GM23338 (cell line): Measurements from ENCODE around the gene KLF18. TPM values are rescaled to one million over a fixed set of nuclear protein-coding genes. Genes with fewer than 3 reads are reported as not detected.

Source experiments
- ATAC-seq: fragments of 200-7000 bp; cut with Tn5 transposase; 3 replicates; pipeline ENCODE4 v1.9.1; 2020
- DNase-seq: peaks from one replicate; pipeline ENCODE4 v3.0.0-alpha.2; 2015; ENCODE audit warnings: low spot score
- H2AFZ ChIP-seq: fragments of 200-600 bp; sonication (generic); 2 replicates; pipeline ENCODE4 v1.8.0; 2016; ENCODE audit warnings: antibody characterized with exemption, mild to moderate bottlenecking, moderate library complexity
- H3F3A ChIP-seq: fragments of 200-600 bp; sonication (generic); replicated peaks from 2 replicates; pipeline ENCODE4 v1.8.0; 2017; ENCODE audit warnings: antibody characterized with exemption, mixed run types, low read depth
- H3K27ac ChIP-seq: fragments of 200-600 bp; sonication (generic); 2 replicates; pipeline ENCODE4 v1.6.1; 2016; ENCODE audit warnings: low read depth
- H3K27me3 ChIP-seq: fragments of 200-600 bp; sonication (generic); 2 replicates; pipeline ENCODE4 v1.8.0; 2016; ENCODE audit warnings: mild to moderate bottlenecking, mixed run types, moderate library complexity; ENCODE audit not compliant: insufficient read depth
- H3K36me3 ChIP-seq: fragments of 200-600 bp; sonication (generic); 2 replicates; pipeline ENCODE4 v1.8.0; 2016; ENCODE audit warnings: mild to moderate bottlenecking; ENCODE audit not compliant: insufficient read depth
- H3K4me1 ChIP-seq: fragments of 200-600 bp; sonication (generic); 2 replicates; pipeline ENCODE4 v1.8.0; 2016; ENCODE audit warnings: mild to moderate bottlenecking, moderate library complexity; ENCODE audit not compliant: insufficient read depth
- H3K4me2 ChIP-seq: fragments of 200-600 bp; sonication (generic); 2 replicates; pipeline ENCODE4 v1.7.1; 2017; ENCODE audit warnings: mixed run types
- H3K4me3 ChIP-seq: fragments of 200-600 bp; sonication (generic); 2 replicates; pipeline ENCODE4 v1.6.1; 2016; ENCODE audit warnings: mixed run types
- H3K79me2 ChIP-seq: fragments of 200-600 bp; sonication (generic); replicated peaks from 2 replicates; pipeline ENCODE4 v1.8.0; 2017; ENCODE audit warnings: mild to moderate bottlenecking; ENCODE audit not compliant: insufficient read depth
- H3K9me2 ChIP-seq: fragments of 200-600 bp; sonication (generic); 2 replicates; pipeline ENCODE4 v1.8.0; 2017; ENCODE audit not compliant: insufficient read depth
- H4K20me1 ChIP-seq: fragments of 200-600 bp; sonication (generic); replicated peaks from 2 replicates; pipeline ENCODE4 v1.8.0; 2017; ENCODE audit warnings: mild to moderate bottlenecking; ENCODE audit not compliant: insufficient read depth
- H3K27ac Mint-ChIP-seq: 2 replicates; pipeline ENCODE4 v1.8.0; 2020; ENCODE audit warnings: inconsistent platforms, mild to moderate bottlenecking, moderate library complexity, mixed read lengths
- H3K27me3 Mint-ChIP-seq: 3 replicates; pipeline ENCODE4 v1.8.0; 2022; ENCODE audit warnings: low read depth, mild to moderate bottlenecking, moderate library complexity, mixed read lengths, inconsistent platforms; ENCODE audit not compliant: insufficient read depth, poor library complexity
- H3K36me3 Mint-ChIP-seq: 3 replicates; pipeline ENCODE4 v1.8.0; 2021; ENCODE audit warnings: low read depth, mild to moderate bottlenecking, inconsistent platforms, moderate library complexity, mixed read lengths
- H3K4me1 Mint-ChIP-seq: 3 replicates; pipeline ENCODE4 v1.8.0; 2020; ENCODE audit warnings: mild to moderate bottlenecking, inconsistent platforms, mixed read lengths
- H3K4me3 Mint-ChIP-seq: 3 replicates; pipeline ENCODE4 v1.8.0; 2021; ENCODE audit warnings: moderate library complexity, mild to moderate bottlenecking, inconsistent platforms, mixed read lengths
- H3K9me3 Mint-ChIP-seq: 3 replicates; pipeline ENCODE4 v1.8.0; 2020; ENCODE audit warnings: moderate library complexity, mild to moderate bottlenecking, inconsistent platforms, mixed read lengths
- CREB1 ChIP-seq: fragments of 250-450 bp; sonication (Bioruptor Pico); IDR thresholded peaks from 2 replicates; pipeline ENCODE4 v1.5.0; 2020; ENCODE audit warnings: low read depth, mild to moderate bottlenecking, moderate library complexity
- EZH2 ChIP-seq: fragments of 200-600 bp; sonication (generic); IDR thresholded peaks from one replicate; pipeline ENCODE4 v1.8.0; 2017; ENCODE audit warnings: antibody characterized with exemption, mild to moderate bottlenecking, low read depth; ENCODE audit not compliant: unreplicated experiment
- EZH2phosphoT487 ChIP-seq: fragments of 200-600 bp; sonication (generic); IDR thresholded peaks from one replicate; pipeline ENCODE4 v1.8.1; 2018; ENCODE audit warnings: antibody characterized with exemption; ENCODE audit not compliant: unreplicated experiment
- JUNB ChIP-seq: IDR thresholded peaks from one replicate; pipeline ENCODE4 v1.6.1; 2016; ENCODE audit warnings: antibody characterized with exemption; ENCODE audit not compliant: unreplicated experiment
- NANOG ChIP-seq: IDR thresholded peaks from 2 replicates; pipeline ENCODE4 v1.6.1; 2016; ENCODE audit warnings: antibody characterized with exemption, borderline replicate concordance
- POLR2AphosphoS5 ChIP-seq: IDR thresholded peaks from 2 replicates; pipeline ENCODE4 v1.6.1; 2016; ENCODE audit warnings: antibody characterized with exemption, low read depth
- STAT1 ChIP-seq: IDR thresholded peaks from one replicate; pipeline ENCODE4 v1.6.1; 2016; ENCODE audit warnings: antibody characterized with exemption; ENCODE audit not compliant: unreplicated experiment
- ZNF114 ChIP-seq: fragments of 250-450 bp; sonication (Bioruptor Pico); IDR thresholded peaks from 2 replicates; pipeline ENCODE4 v1.5.0; 2020; ENCODE audit warnings: mild to moderate bottlenecking, moderate library complexity
- ZNF331 ChIP-seq: fragments of 250-450 bp; sonication (Bioruptor Pico); IDR thresholded peaks from 2 replicates; pipeline ENCODE4 v1.5.0; 2020; ENCODE audit warnings: low read depth, mild to moderate bottlenecking, moderate library complexity
- polyA plus RNA-seq: library from polyadenylated mRNA; unstranded; fragments of >200 nt; fragmentation: Nextera tagmentation; extraction: Ambion mirVana; gene quantifications from 2 replicates; pipeline ENCODE4 v1.2.1, GENCODE V29; 2016
- total RNA-seq: library from RNA; depleted of rRNA; stranded (reverse); fragments of >200 nt; shearing (Covaris generic); gene quantifications from 2 replicates; pipeline ENCODE4 v1.2.3, GENCODE V29; 2014
- TF ChIP-seq, protein P1 (sequence below): IDR thresholded peaks from one replicate; pipeline ENCODE4 v1.6.1; 2018; ENCODE audit warnings: antibody characterized with exemption; ENCODE audit not compliant: unreplicated experiment
- TF ChIP-seq, protein P2 (sequence below): IDR thresholded peaks from 2 replicates; pipeline ENCODE4 v1.6.1; 2016; ENCODE audit warnings: antibody characterized with exemption
- TF ChIP-seq, protein P3 (sequence below), 2 experiments: fragments of 200-600 bp in 1 of 2; sonication (generic) in 1 of 2; conservative IDR thresholded peaks; 2 replicates each; pipeline versions ENCODE4 v1.5.1 to v1.6.1; 2016 to 2017; ENCODE audit warnings: antibody characterized with exemption in 2 of 2, low read depth in 2 of 2, mild to moderate bottlenecking in 2 of 2, moderate library complexity in 1 of 2
- TF ChIP-seq, protein P4 (sequence below): fragments of 250-450 bp; sonication (Bioruptor Pico); IDR thresholded peaks from 2 replicates; pipeline ENCODE4 v1.5.0; 2020; ENCODE audit warnings: mild to moderate bottlenecking, moderate library complexity

Gene KLF18
- total and polyA plus RNA-seq, 2 experiments from 2014 or later: 0.35 TPM; not detected in 1

DNA sequence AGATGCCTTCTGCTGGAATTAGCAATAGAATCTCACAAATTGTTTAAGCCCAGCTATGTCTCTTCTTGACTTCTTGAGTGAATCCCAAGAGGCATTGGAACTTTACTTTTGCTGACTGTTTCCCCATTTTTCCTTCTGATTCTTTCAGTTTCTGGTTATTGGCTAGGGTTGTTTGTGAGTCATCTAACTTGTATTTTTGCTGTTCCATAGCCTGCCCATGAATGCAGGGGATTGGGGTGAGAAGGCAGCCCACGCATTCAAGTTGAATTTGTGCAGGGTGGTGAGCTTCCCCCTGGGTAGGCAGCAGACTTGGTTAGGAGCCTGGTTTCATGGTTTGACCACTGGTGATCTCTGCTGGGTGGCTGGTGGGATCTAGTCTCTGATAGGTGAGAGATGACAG, 33.2 kb downstream of the KLF18 start:
- H3F3A ChIP-seq: no peaks in the 10 kb centered on the region
- no peaks in the 10 kb centered on the region for H3K27me3 ChIP-seq
- no peak for DNase-seq
- H3K4me1 ChIP-seq: peaks cover 10% of the 10 kb centered on the region
- H3K79me2 ChIP-seq: no peaks in the 10 kb centered on the region
- H3K27ac ChIP-seq: no peak overlapping the region
- H3K9me2 ChIP-seq: no peaks in the 10 kb centered on the region
- H2AFZ ChIP-seq: no peak overlapping the region
- H3K27me3 Mint-ChIP-seq: peaks cover 5% of the 10 kb centered on the region
- no peak overlapping the region for H3K4me3 Mint-ChIP-seq
- H3K4me2 ChIP-seq: no peak overlapping the region
- TF ChIP-seq, protein P1, sequence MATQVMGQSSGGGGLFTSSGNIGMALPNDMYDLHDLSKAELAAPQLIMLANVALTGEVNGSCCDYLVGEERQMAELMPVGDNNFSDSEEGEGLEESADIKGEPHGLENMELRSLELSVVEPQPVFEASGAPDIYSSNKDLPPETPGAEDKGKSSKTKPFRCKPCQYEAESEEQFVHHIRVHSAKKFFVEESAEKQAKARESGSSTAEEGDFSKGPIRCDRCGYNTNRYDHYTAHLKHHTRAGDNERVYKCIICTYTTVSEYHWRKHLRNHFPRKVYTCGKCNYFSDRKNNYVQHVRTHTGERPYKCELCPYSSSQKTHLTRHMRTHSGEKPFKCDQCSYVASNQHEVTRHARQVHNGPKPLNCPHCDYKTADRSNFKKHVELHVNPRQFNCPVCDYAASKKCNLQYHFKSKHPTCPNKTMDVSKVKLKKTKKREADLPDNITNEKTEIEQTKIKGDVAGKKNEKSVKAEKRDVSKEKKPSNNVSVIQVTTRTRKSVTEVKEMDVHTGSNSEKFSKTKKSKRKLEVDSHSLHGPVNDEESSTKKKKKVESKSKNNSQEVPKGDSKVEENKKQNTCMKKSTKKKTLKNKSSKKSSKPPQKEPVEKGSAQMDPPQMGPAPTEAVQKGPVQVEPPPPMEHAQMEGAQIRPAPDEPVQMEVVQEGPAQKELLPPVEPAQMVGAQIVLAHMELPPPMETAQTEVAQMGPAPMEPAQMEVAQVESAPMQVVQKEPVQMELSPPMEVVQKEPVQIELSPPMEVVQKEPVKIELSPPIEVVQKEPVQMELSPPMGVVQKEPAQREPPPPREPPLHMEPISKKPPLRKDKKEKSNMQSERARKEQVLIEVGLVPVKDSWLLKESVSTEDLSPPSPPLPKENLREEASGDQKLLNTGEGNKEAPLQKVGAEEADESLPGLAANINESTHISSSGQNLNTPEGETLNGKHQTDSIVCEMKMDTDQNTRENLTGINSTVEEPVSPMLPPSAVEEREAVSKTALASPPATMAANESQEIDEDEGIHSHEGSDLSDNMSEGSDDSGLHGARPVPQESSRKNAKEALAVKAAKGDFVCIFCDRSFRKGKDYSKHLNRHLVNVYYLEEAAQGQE: no peak
- TF ChIP-seq, protein P2, sequence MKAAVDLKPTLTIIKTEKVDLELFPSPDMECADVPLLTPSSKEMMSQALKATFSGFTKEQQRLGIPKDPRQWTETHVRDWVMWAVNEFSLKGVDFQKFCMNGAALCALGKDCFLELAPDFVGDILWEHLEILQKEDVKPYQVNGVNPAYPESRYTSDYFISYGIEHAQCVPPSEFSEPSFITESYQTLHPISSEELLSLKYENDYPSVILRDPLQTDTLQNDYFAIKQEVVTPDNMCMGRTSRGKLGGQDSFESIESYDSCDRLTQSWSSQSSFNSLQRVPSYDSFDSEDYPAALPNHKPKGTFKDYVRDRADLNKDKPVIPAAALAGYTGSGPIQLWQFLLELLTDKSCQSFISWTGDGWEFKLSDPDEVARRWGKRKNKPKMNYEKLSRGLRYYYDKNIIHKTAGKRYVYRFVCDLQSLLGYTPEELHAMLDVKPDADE: no peak
- TF ChIP-seq, protein P3, sequence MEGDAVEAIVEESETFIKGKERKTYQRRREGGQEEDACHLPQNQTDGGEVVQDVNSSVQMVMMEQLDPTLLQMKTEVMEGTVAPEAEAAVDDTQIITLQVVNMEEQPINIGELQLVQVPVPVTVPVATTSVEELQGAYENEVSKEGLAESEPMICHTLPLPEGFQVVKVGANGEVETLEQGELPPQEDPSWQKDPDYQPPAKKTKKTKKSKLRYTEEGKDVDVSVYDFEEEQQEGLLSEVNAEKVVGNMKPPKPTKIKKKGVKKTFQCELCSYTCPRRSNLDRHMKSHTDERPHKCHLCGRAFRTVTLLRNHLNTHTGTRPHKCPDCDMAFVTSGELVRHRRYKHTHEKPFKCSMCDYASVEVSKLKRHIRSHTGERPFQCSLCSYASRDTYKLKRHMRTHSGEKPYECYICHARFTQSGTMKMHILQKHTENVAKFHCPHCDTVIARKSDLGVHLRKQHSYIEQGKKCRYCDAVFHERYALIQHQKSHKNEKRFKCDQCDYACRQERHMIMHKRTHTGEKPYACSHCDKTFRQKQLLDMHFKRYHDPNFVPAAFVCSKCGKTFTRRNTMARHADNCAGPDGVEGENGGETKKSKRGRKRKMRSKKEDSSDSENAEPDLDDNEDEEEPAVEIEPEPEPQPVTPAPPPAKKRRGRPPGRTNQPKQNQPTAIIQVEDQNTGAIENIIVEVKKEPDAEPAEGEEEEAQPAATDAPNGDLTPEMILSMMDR (conservative IDR thresholded peaks at IDR 0.05; ENCODE audit: low read depth in 2 of 2): no peak
- TF ChIP-seq JUNB (no peak), EZH2phosphoT487 (no peak), ZNF114 (CRISPR knock-in tag) (no peak), ZNF331 (no peak), POLR2AphosphoS5 (no peak), STAT1 (no peak), CREB1 (CRISPR knock-in tag) (no peak), NANOG (no peak), EZH2 (no peak)
- TF ChIP-seq, protein P4, sequence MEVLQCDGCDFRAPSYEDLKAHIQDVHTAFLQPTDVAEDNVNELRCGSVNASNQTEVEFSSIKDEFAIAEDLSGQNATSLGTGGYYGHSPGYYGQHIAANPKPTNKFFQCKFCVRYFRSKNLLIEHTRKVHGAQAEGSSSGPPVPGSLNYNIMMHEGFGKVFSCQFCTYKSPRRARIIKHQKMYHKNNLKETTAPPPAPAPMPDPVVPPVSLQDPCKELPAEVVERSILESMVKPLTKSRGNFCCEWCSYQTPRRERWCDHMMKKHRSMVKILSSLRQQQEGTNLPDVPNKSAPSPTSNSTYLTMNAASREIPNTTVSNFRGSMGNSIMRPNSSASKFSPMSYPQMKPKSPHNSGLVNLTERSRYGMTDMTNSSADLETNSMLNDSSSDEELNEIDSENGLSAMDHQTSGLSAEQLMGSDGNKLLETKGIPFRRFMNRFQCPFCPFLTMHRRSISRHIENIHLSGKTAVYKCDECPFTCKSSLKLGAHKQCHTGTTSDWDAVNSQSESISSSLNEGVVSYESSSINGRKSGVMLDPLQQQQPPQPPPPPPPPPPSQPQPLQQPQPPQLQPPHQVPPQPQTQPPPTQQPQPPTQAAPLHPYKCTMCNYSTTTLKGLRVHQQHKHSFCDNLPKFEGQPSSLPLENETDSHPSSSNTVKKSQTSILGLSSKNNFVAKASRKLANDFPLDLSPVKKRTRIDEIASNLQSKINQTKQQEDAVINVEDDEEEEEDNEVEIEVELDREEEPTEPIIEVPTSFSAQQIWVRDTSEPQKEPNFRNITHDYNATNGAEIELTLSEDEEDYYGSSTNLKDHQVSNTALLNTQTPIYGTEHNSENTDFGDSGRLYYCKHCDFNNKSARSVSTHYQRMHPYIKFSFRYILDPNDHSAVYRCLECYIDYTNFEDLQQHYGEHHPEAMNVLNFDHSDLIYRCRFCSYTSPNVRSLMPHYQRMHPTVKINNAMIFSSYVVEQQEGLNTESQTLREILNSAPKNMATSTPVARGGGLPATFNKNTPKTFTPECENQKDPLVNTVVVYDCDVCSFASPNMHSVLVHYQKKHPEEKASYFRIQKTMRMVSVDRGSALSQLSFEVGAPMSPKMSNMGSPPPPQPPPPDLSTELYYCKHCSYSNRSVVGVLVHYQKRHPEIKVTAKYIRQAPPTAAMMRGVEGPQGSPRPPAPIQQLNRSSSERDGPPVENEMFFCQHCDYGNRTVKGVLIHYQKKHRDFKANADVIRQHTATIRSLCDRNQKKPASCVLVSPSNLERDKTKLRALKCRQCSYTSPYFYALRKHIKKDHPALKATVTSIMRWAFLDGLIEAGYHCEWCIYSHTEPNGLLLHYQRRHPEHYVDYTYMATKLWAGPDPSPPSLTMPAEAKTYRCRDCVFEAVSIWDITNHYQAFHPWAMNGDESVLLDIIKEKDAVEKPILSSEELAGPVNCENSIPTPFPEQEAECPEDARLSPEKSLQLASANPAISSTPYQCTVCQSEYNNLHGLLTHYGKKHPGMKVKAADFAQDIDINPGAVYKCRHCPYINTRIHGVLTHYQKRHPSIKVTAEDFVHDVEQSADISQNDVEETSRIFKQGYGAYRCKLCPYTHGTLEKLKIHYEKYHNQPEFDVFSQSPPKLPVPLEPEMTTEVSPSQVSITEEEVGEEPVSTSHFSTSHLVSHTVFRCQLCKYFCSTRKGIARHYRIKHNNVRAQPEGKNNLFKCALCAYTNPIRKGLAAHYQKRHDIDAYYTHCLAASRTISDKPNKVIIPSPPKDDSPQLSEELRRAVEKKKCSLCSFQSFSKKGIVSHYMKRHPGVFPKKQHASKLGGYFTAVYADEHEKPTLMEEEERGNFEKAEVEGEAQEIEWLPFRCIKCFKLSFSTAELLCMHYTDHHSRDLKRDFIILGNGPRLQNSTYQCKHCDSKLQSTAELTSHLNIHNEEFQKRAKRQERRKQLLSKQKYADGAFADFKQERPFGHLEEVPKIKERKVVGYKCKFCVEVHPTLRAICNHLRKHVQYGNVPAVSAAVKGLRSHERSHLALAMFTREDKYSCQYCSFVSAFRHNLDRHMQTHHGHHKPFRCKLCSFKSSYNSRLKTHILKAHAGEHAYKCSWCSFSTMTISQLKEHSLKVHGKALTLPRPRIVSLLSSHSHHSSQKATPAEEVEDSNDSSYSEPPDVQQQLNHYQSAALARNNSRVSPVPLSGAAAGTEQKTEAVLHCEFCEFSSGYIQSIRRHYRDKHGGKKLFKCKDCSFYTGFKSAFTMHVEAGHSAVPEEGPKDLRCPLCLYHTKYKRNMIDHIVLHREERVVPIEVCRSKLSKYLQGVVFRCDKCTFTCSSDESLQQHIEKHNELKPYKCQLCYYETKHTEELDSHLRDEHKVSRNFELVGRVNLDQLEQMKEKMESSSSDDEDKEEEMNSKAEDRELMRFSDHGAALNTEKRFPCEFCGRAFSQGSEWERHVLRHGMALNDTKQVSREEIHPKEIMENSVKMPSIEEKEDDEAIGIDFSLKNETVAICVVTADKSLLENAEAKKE (CRISPR knock-in tag): no peak
- H3K36me3 ChIP-seq: no peaks in the 10 kb centered on the region
- no peaks in the 10 kb centered on the region for H3K36me3 Mint-ChIP-seq
- H3K4me3 ChIP-seq: no peak overlapping the region
- H3K27ac Mint-ChIP-seq: no peak overlapping the region
- H3K9me3 Mint-ChIP-seq: no peaks in the 10 kb centered on the region
- no peak for ATAC-seq
- no peaks in the 10 kb centered on the region; the same call in 1 of the 2 replicates for H4K20me1 ChIP-seq
- H3K4me1 Mint-ChIP-seq: peaks cover 10% of the 10 kb centered on the region
